Prostate gland (tissue), 1 donor: ENCODE measurements around the gene BCL2L1.

Experiments used
- POLR2A ChIP-seq: fragments of 450-650 bp; IDR thresholded peaks from one replicate; pipeline ENCODE4 v1.6.1; 2016; ENCODE audit warnings: antibody characterized with exemption, mild to moderate bottlenecking
- POLR2AphosphoS5 ChIP-seq: sonication (generic); formaldehyde crosslinking; IDR thresholded peaks from one replicate; pipeline ENCODE4 v1.6.1; 2017; ENCODE audit warnings: antibody characterized with exemption

DNA sequence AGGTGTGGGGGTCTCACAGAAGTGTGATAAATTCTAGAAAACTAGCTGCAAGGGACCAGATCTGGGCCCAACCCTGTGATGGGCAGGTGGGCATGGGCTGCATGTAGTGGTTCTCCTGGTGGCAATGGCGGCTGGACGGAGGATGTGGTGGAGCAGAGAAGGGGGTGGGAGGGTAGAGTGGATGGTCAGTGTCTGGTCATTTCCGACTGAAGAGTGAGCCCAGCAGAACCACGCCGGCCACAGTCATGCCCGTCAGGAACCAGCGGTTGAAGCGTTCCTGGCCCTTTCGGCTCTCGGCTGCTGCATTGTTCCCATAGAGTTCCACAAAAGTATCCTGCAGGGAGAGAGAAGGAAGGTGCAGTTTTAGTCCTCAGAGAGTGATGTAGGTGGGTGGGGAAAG, 56.9 kb downstream of the BCL2L1 start:
- TF ChIP-seq POLR2A, result no peak
- TF ChIP-seq POLR2AphosphoS5, result no peak
